Caco-2 (cell line): ENCODE results near the gene WDR1. TPM values are rescaled to one million over a fixed set of nuclear protein-coding genes. Genes with fewer than 3 reads are reported as not detected.

Source experiments
- BruUV-seq: library from RNA; stranded (reverse); fragments of 400-500 nt; replicated peaks from 2 replicates; lab custom pipeline; 2021; lab: Mats Ljungman, UMichigan
- CTCF ChIA-PET: fragments of 300-600 bp; sonication (Branson Sonifier 250); formaldehyde crosslinking; loops from one replicate; lab custom pipeline; 2022; ENCODE audit warnings: antibody characterized with exemption; lab: Charles Lee
- POLR2A ChIA-PET: fragments of 300-600 bp; sonication (Branson Sonifier 250); formaldehyde crosslinking; loops from one replicate; lab custom pipeline; 2022; ENCODE audit warnings: antibody characterized with exemption; lab: Charles Lee
- DNase-seq, 2 experiments: peaks; one replicate each; pipeline versions ENCODE4 v3.0.0 to v3.0.0-alpha.2; 2020 to 2022
- H3K27me3 ChIP-seq: replicated peaks from 2 replicates; pipeline ENCODE4 v1.6.0; 2011; ENCODE audit warnings: low read length; ENCODE audit not compliant: control insufficient read depth, insufficient read depth
- H3K36me3 ChIP-seq: 2 replicates; pipeline ENCODE4 v1.5.1; 2011; ENCODE audit warnings: low read length; ENCODE audit not compliant: control insufficient read depth, insufficient read depth
- H3K4me1 ChIP-seq: fragments of 250-450 bp; sonication (Bioruptor Pico); 2 replicates; pipeline ENCODE4 v1.5.1; 2020; ENCODE audit warnings: mild to moderate bottlenecking
- H3K4me3 ChIP-seq: 2 replicates; pipeline ENCODE4 v1.5.1; 2011; ENCODE audit warnings: low read depth, mild to moderate bottlenecking, control low read depth, low read length
- H3K9me3 ChIP-seq: fragments of 250-450 bp; sonication (Bioruptor Pico); 2 replicates; pipeline ENCODE4 v1.5.1; 2020; ENCODE audit warnings: mild to moderate bottlenecking, moderate library complexity
- H3K27ac Mint-ChIP-seq: one replicate; pipeline ENCODE4 v1.8.0; 2022; ENCODE audit warnings: mixed read lengths; ENCODE audit not compliant: unreplicated experiment
- H3K27me3 Mint-ChIP-seq: one replicate; pipeline ENCODE4 v1.8.0; 2022; ENCODE audit warnings: mixed read lengths; ENCODE audit not compliant: insufficient read depth, unreplicated experiment
- H3K36me3 Mint-ChIP-seq: one replicate; pipeline ENCODE4 v1.8.0; 2022; ENCODE audit warnings: mild to moderate bottlenecking, mixed read lengths; ENCODE audit not compliant: insufficient read depth, unreplicated experiment
- H3K4me1 Mint-ChIP-seq: one replicate; pipeline ENCODE4 v1.8.0; 2022; ENCODE audit warnings: low read depth, mixed read lengths; ENCODE audit not compliant: unreplicated experiment
- H3K4me3 Mint-ChIP-seq: one replicate; pipeline ENCODE4 v1.8.0; 2022; ENCODE audit warnings: mild to moderate bottlenecking, moderate library complexity, mixed read lengths; ENCODE audit not compliant: unreplicated experiment
- H3K9me3 Mint-ChIP-seq: one replicate; pipeline ENCODE4 v1.8.0; 2022; ENCODE audit warnings: mixed read lengths; ENCODE audit not compliant: unreplicated experiment
- CTCF ChIP-seq, 2 experiments: fragments of 200-600 bp in 1 of 2; IDR thresholded peaks; 1 replicate in 1 of 2; 2 replicates in 1 of 2; pipeline versions ENCODE4 v1.5.1 to v1.8.0; 2011 to 2022; ENCODE audit warnings: antibody characterized with exemption in 1 of 2, control low read depth in 1 of 2, inconsistent platforms in 1 of 2, low read depth in 1 of 2, low read length in 1 of 2, mild to moderate bottlenecking in 1 of 2, moderate library complexity in 1 of 2; ENCODE audit not compliant: insufficient read depth in 1 of 2, severe bottlenecking in 1 of 2, unreplicated experiment in 1 of 2
- intact Hi-C: fragments of 100-400 bp; cut with micrococcal nuclease; formaldehyde crosslinking; loops from one replicate; pipeline ENCODE4 v1.10.0; 2022; ENCODE audit not compliant: unreplicated experiment
- total RNA-seq: library from RNA; stranded (reverse); gene quantifications from 2 replicates; pipeline ENCODE4 v1.2.3, GENCODE V29; 2022

WDR1 gene
- total RNA-seq, 1 experiment from 2014 or later = 250 TPM

GRCh38 chr4:10131202-10131601 lies 14.6 kb upstream of the WDR1 start:
- Histone ChIP-seq H3K9me3 (no peaks in the 10 kb centered on the region), H3K27me3 (no peaks in the 10 kb centered on the region), H3K4me3 (no peak overlapping the region), H3K4me1 (peaks cover 4% of the 10 kb centered on the region; the same call in 1 of the 2 replicates), H3K36me3 (no peaks in the 10 kb centered on the region)
- H3K4me3 Mint-ChIP-seq = no peak overlapping the region
- no peaks in the 10 kb centered on the region for H3K9me3 Mint-ChIP-seq
- ChIA-PET CTCF (no interaction called here), POLR2A (no interaction called here)
- H3K27ac Mint-ChIP-seq = no peak overlapping the region
- TF ChIP-seq CTCF (IDR thresholded peaks at IDR 0.05; ENCODE audit: insufficient read depth in 1 of 2, low read depth in 1 of 2, low read length in 1 of 2, severe bottlenecking in 1 of 2, unreplicated experiment in 1 of 2) = no peak
- H3K36me3 Mint-ChIP-seq = no peaks in the 10 kb centered on the region
- no peaks in the 10 kb centered on the region for H3K27me3 Mint-ChIP-seq
- intact Hi-C loops = no loop called here
- BruUV-seq = no TSS peak
- no peaks in the 10 kb centered on the region for H3K4me1 Mint-ChIP-seq
- no peak for DNase-seq

- TF ChIP-seq CTCF (IDR thresholded peaks at IDR 0.05; ENCODE audit: insufficient read depth in 1 of 2, low read depth in 1 of 2, low read length in 1 of 2, severe bottlenecking in 1 of 2, unreplicated experiment in 1 of 2) = no peak
- H3K4me1 ChIP-seq = peaks cover 4% of the 10 kb centered on the region; the same call in 1 of the 2 replicates
- no peaks in the 10 kb centered on the region for H3K9me3 ChIP-seq
- H3K36me3 Mint-ChIP-seq = peaks cover 6% of the 10 kb centered on the region
- intact Hi-C loops = no loop called here
- no peak overlapping the region for H3K4me3 Mint-ChIP-seq
- no peak overlapping the region for H3K4me3 ChIP-seq
- ChIA-PET POLR2A (interaction anchor here (1.4 kb wide), 1 partner anchor 14 kb away, joined by 7 read pairs; the partner anchor contains the start of gene WDR1), CTCF (no interaction called here)
- DNase-seq = no peak
- H3K4me1 Mint-ChIP-seq = no peaks in the 10 kb centered on the region
- H3K27me3 Mint-ChIP-seq = no peaks in the 10 kb centered on the region
- H3K27ac Mint-ChIP-seq = no peak overlapping the region
- H3K36me3 ChIP-seq = no peaks in the 10 kb centered on the region
- no TSS peak for BruUV-seq
- H3K9me3 Mint-ChIP-seq = no peaks in the 10 kb centered on the region
- H3K27me3 ChIP-seq = no peaks in the 10 kb centered on the region
Observed at GRCh38 chr4:10130178-10130888, 13.7 kb upstream of the WDR1 start.

DNA sequence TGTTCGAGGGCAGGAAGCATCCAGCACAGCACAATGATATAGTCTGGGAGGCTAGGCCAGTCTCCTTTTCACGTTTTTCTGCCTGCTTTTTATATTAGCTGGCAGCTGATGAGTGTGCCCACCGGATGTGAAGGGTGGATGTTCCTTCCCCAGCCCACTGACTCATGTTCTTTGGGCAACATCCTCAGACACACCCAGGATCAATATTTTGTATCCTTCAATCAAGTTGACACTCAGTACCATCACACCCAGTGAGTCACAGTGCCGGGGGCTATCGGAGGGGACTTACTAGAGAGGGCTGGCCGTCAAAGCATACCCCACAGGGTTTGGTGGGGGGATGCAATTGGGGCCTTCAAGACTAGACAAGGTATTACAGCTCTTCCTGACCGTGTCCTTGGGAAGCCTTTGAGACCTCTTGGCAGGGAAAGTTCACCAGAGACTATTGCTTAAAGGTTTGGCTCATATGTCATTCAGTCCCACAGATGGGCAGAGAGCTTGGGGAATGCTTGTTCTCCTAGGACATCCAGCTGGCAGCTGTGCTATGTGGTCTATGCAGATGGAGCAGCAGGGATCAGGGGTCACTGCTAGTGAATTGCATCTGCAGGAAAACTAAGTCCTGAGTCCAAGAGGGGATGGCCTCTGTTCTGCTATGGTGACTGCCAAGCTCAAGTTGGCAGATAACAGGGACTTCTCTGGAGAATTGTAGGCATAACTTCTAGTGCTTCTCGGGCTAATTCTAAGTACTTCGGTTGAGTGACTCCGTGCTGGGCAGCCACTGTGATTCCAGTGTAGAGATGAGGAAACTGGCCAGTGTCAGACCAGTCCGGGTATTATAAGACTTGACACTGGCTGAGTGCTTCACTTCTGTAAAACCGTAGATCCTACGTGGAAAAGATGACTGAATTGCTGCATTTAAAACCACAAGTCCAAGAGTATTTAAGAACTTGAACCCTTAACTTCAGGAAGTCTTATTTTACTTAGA lies 12.9 kb upstream of the WDR1 start:
- H3K9me3 Mint-ChIP-seq = no peaks in the 10 kb centered on the region
- no peaks in the 10 kb centered on the region for H3K27me3 ChIP-seq
- H3K4me3 Mint-ChIP-seq = no peak overlapping the region
- H3K27ac Mint-ChIP-seq = no peak overlapping the region
- no peak for DNase-seq
- peaks cover 6% of the 10 kb centered on the region for H3K36me3 Mint-ChIP-seq
- ChIA-PET CTCF (no interaction called here), POLR2A (interaction anchor here (1.4 kb wide), 1 partner anchor 13 kb away, joined by 7 read pairs; the partner anchor contains the start of gene WDR1)
- no peak overlapping the region for H3K4me3 ChIP-seq
- no TSS peak for BruUV-seq
- TF ChIP-seq CTCF (IDR thresholded peaks at IDR 0.05; ENCODE audit: insufficient read depth in 1 of 2, low read depth in 1 of 2, low read length in 1 of 2, severe bottlenecking in 1 of 2, unreplicated experiment in 1 of 2) = no peak
- H3K9me3 ChIP-seq = no peaks in the 10 kb centered on the region
- intact Hi-C loops = no loop called here
- H3K4me1 ChIP-seq = peaks cover 4% of the 10 kb centered on the region; the same call in 1 of the 2 replicates
- H3K36me3 ChIP-seq = no peaks in the 10 kb centered on the region
- no peaks in the 10 kb centered on the region for H3K27me3 Mint-ChIP-seq
- H3K4me1 Mint-ChIP-seq = no peaks in the 10 kb centered on the region
